ENCODE data around the gene RNF34. TPM values are rescaled to one million over a fixed set of nuclear protein-coding genes. Genes with fewer than 3 reads are reported as not detected.

RNF34 gene
- polyA plus RNA-seq (2013, experiment 1 of 4): 44.2 TPM
- polyA plus RNA-seq (2013, experiment 2 of 4): 46.8 TPM
- polyA plus RNA-seq (2013, experiment 3 of 4): 39.1 TPM
- polyA plus RNA-seq (2013, experiment 4 of 4): 42.4 TPM

- peaks cover 3% of the 10 kb centered on the region for H3K4me1 ChIP-seq (ENCODE audit: control insufficient read depth, insufficient read depth, low read length)
- 1% methylated on average over 77 of the region's 77 CpGs for WGBS, 2 experiments
- no peaks in the 10 kb centered on the region for H3K27me3 ChIP-seq (ENCODE audit: control insufficient read depth, insufficient read depth, low read length, poor library complexity, severe bottlenecking)
- H3K27ac ChIP-seq (ENCODE audit: insufficient read depth, low read depth, low read length, poor library complexity, severe bottlenecking): peak within 1 kb of the TSS; percentile 90
- no peaks in the 10 kb centered on the region for H3K9me3 ChIP-seq (ENCODE audit: control insufficient read depth, low read length)
- peaks cover under 1% of the 10 kb centered on the region for H3K36me3 ChIP-seq (ENCODE audit: control insufficient read depth, insufficient read depth, low read length)
- peak within 1 kb of the TSS; percentile 82 for H3K4me3 ChIP-seq (ENCODE audit: insufficient read depth, low read depth, low read length)
Measured at GRCh38 chr12:121399391-121400331, at the start of gene RNF34. TSS of gene RNF34 (plus strand) at chr12:121400118. CDS start at chr12:121400213, 95 bp downstream.

- peak within 1 kb of the TSS; percentile 89 for H3K27ac ChIP-seq (ENCODE audit: insufficient read depth, low read depth, low read length, poor library complexity, severe bottlenecking)
- no peaks in the 10 kb centered on the region for H3K4me1 ChIP-seq (ENCODE audit: control insufficient read depth, insufficient read depth, low read length)
- H3K27me3 ChIP-seq (ENCODE audit: control insufficient read depth, insufficient read depth, low read length, poor library complexity, severe bottlenecking): no peaks in the 10 kb centered on the region
- no peaks in the 10 kb centered on the region for H3K36me3 ChIP-seq (ENCODE audit: control insufficient read depth, insufficient read depth, low read length)
- H3K9me3 ChIP-seq (ENCODE audit: control insufficient read depth, low read length): no peaks in the 10 kb centered on the region
- peak within 1 kb of the TSS; percentile 94 for H3K4me3 ChIP-seq (ENCODE audit: insufficient read depth, low read depth, low read length)
- 0 to 1% methylated on average over 49 of the region's 49 CpGs for WGBS, 2 experiments
Measured at GRCh38 chr12:121351820-121352681, 47.9 kb upstream of the RNF34 start, which contains the start of gene ANAPC5. TSS of gene ANAPC5 (minus strand) at chr12:121352411. CDS start at chr12:121352340, 71 bp downstream.

- peak overlapping the region; percentile 55 for H3K27ac ChIP-seq (ENCODE audit: insufficient read depth, low read depth, low read length, poor library complexity, severe bottlenecking)
- H3K4me3 ChIP-seq (ENCODE audit: insufficient read depth, low read depth, low read length): peak overlapping the region; percentile 94
- 0 to 1% methylated on average over 10 to 11 of the region's 12 CpGs for WGBS, 2 experiments
- no peaks in the 10 kb centered on the region for H3K9me3 ChIP-seq (ENCODE audit: control insufficient read depth, low read length)
- no peaks in the 10 kb centered on the region for H3K27me3 ChIP-seq (ENCODE audit: control insufficient read depth, insufficient read depth, low read length, poor library complexity, severe bottlenecking)
- H3K36me3 ChIP-seq (ENCODE audit: control insufficient read depth, insufficient read depth, low read length): no peaks in the 10 kb centered on the region
- H3K4me1 ChIP-seq (ENCODE audit: control insufficient read depth, insufficient read depth, low read length): no peaks in the 10 kb centered on the region
Measured at GRCh38 chr12:121352682-121353018, 47.3 kb upstream of the RNF34 start.

GRCh38 chr12:121355818-121356217, 44.1 kb upstream of the RNF34 start:
- Histone ChIP-seq H3K36me3 (ENCODE audit: control insufficient read depth, insufficient read depth, low read length) (no peaks in the 10 kb centered on the region), H3K9me3 (ENCODE audit: control insufficient read depth, low read length) (no peaks in the 10 kb centered on the region), H3K4me1 (ENCODE audit: control insufficient read depth, insufficient read depth, low read length) (no peaks in the 10 kb centered on the region), H3K4me3 (ENCODE audit: insufficient read depth, low read depth, low read length) (no peak overlapping the region), H3K27me3 (ENCODE audit: control insufficient read depth, insufficient read depth, low read length, poor library complexity, severe bottlenecking) (no peaks in the 10 kb centered on the region), H3K27ac (ENCODE audit: insufficient read depth, low read depth, low read length, poor library complexity, severe bottlenecking) (no peak overlapping the region)
- WGBS, 2 experiments: 87 to 94% methylated on average over 4 to 6 of the region's 6 CpGs

GRCh38 chr12:121356657-121357056, 43.3 kb upstream of the RNF34 start:
- no peaks in the 10 kb centered on the region for H3K9me3 ChIP-seq (ENCODE audit: control insufficient read depth, low read length)
- H3K36me3 ChIP-seq (ENCODE audit: control insufficient read depth, insufficient read depth, low read length): no peaks in the 10 kb centered on the region
- no peak overlapping the region for H3K27ac ChIP-seq (ENCODE audit: insufficient read depth, low read depth, low read length, poor library complexity, severe bottlenecking)
- H3K4me3 ChIP-seq (ENCODE audit: insufficient read depth, low read depth, low read length): no peak overlapping the region
- no peaks in the 10 kb centered on the region for H3K4me1 ChIP-seq (ENCODE audit: control insufficient read depth, insufficient read depth, low read length)
- 80 to 86% methylated on average over 3 of the region's 3 CpGs for WGBS, 2 experiments
- H3K27me3 ChIP-seq (ENCODE audit: control insufficient read depth, insufficient read depth, low read length, poor library complexity, severe bottlenecking): no peaks in the 10 kb centered on the region

- WGBS, 2 experiments: 77 to 79% methylated on average over 4 of the region's 4 CpGs
- no peaks in the 10 kb centered on the region for H3K36me3 ChIP-seq (ENCODE audit: control insufficient read depth, insufficient read depth, low read length)
- H3K9me3 ChIP-seq (ENCODE audit: control insufficient read depth, low read length): no peaks in the 10 kb centered on the region
- H3K27me3 ChIP-seq (ENCODE audit: control insufficient read depth, insufficient read depth, low read length, poor library complexity, severe bottlenecking): no peaks in the 10 kb centered on the region
- no peaks in the 10 kb centered on the region for H3K4me1 ChIP-seq (ENCODE audit: control insufficient read depth, insufficient read depth, low read length)
- no peak overlapping the region for H3K27ac ChIP-seq (ENCODE audit: insufficient read depth, low read depth, low read length, poor library complexity, severe bottlenecking)
- no peak overlapping the region for H3K4me3 ChIP-seq (ENCODE audit: insufficient read depth, low read depth, low read length)
Measured at GRCh38 chr12:121357331-121357730, 42.6 kb upstream of the RNF34 start.

- WGBS, 2 experiments: 82 to 87% methylated on average over 2 to 3 of the region's 3 CpGs
- no peaks in the 10 kb centered on the region for H3K9me3 ChIP-seq (ENCODE audit: control insufficient read depth, low read length)
- no peak overlapping the region for H3K4me3 ChIP-seq (ENCODE audit: insufficient read depth, low read depth, low read length)
Measured at GRCh38 chr12:121358073-121358472, 41.8 kb upstream of the RNF34 start.

GRCh38 chr12:121364683-121365121, 35.2 kb upstream of the RNF34 start:
- Histone ChIP-seq H3K4me1 (ENCODE audit: control insufficient read depth, insufficient read depth, low read length) (no peaks in the 10 kb centered on the region), H3K27me3 (ENCODE audit: control insufficient read depth, insufficient read depth, low read length, poor library complexity, severe bottlenecking) (no peaks in the 10 kb centered on the region), H3K36me3 (ENCODE audit: control insufficient read depth, insufficient read depth, low read length) (no peaks in the 10 kb centered on the region), H3K27ac (ENCODE audit: insufficient read depth, low read depth, low read length, poor library complexity, severe bottlenecking) (no peak overlapping the region), H3K4me3 (ENCODE audit: insufficient read depth, low read depth, low read length) (no peak overlapping the region), H3K9me3 (ENCODE audit: control insufficient read depth, low read length) (no peaks in the 10 kb centered on the region)
- 83 to 88% methylated on average over 5 of the region's 5 CpGs for WGBS, 2 experiments

More at GRCh38 chr12:121358073-121358472, 41.8 kb upstream of the RNF34 start:
- H3K27ac ChIP-seq (ENCODE audit: insufficient read depth, low read depth, low read length, poor library complexity, severe bottlenecking): no peak overlapping the region
- no peaks in the 10 kb centered on the region for H3K4me1 ChIP-seq (ENCODE audit: control insufficient read depth, insufficient read depth, low read length)
- H3K27me3 ChIP-seq (ENCODE audit: control insufficient read depth, insufficient read depth, low read length, poor library complexity, severe bottlenecking): no peaks in the 10 kb centered on the region
- H3K36me3 ChIP-seq (ENCODE audit: control insufficient read depth, insufficient read depth, low read length): no peaks in the 10 kb centered on the region

GRCh38 chr12:121365416-121366062, 34.4 kb upstream of the RNF34 start:
- H3K9me3 ChIP-seq (ENCODE audit: control insufficient read depth, low read length): no peaks in the 10 kb centered on the region
- H3K27me3 ChIP-seq (ENCODE audit: control insufficient read depth, insufficient read depth, low read length, poor library complexity, severe bottlenecking): no peaks in the 10 kb centered on the region
- H3K4me3 ChIP-seq (ENCODE audit: insufficient read depth, low read depth, low read length): no peak overlapping the region
- no peaks in the 10 kb centered on the region for H3K4me1 ChIP-seq (ENCODE audit: control insufficient read depth, insufficient read depth, low read length)
- no peak overlapping the region for H3K27ac ChIP-seq (ENCODE audit: insufficient read depth, low read depth, low read length, poor library complexity, severe bottlenecking)
- WGBS, 2 experiments: 84 to 89% methylated on average over 5 of the region's 5 CpGs
- H3K36me3 ChIP-seq (ENCODE audit: control insufficient read depth, insufficient read depth, low read length): no peaks in the 10 kb centered on the region

Measured in ectodermal cell (in vitro differentiated cells).